GM12878 (cell line): ENCODE results near the gene NFIX. TPM values are rescaled to one million over a fixed set of nuclear protein-coding genes. Genes with fewer than 3 reads are reported as not detected.

ENCODE experiments used
- ATAC-seq: fragments of 200-7000 bp; cut with Tn5 transposase; 3 replicates; pipeline ENCODE4 v1.9.1; 2020; ENCODE audit warnings: mild to moderate bottlenecking, moderate library complexity
- BruUV-seq: library from RNA; stranded (reverse); fragments of 400-500 nt; replicated peaks from 2 replicates; lab custom pipeline; 2021; lab: Mats Ljungman, UMichigan
- CTCF ChIA-PET: fragments of 300-600 bp; sonication (Branson Sonifier 250); formaldehyde crosslinking; extraction: SDS; loops from one replicate; lab custom pipeline; 2021; ENCODE audit warnings: inconsistent platforms; lab: Yijun Ruan, JAX
- POLR2A ChIA-PET: fragments of 350-600 bp; formaldehyde crosslinking; extraction: SDS; loops from one replicate; lab custom pipeline; 2021; ENCODE audit warnings: inconsistent platforms; lab: Charles Lee
- RAD21 ChIA-PET: fragments of 300-600 bp; sonication (Branson Sonifier 250); formaldehyde crosslinking; loops from one replicate; lab custom pipeline; 2023; ENCODE audit warnings: antibody characterized with exemption; ENCODE audit not compliant: unreplicated experiment; lab: Charles Lee
- SMC1A ChIA-PET: fragments of 300-600 bp; sonication (Branson Sonifier 250); formaldehyde crosslinking; loops from one replicate; lab custom pipeline; 2023; ENCODE audit not compliant: unreplicated experiment, uncharacterized antibody; lab: Charles Lee
- DNase-seq: peaks from one replicate; pipeline ENCODE4 v3.0.0-alpha.2; 2011; ENCODE audit warnings: low read depth, low spot score
- FAIRE-seq: peaks from 3 replicates; lab custom pipeline; 2011; peaks lifted over from hg19 to GRCh38; lab: Jason Lieb, UNC
- H2AFZ ChIP-seq: 2 replicates; pipeline ENCODE4 v1.6.0; 2011; ENCODE audit warnings: low read depth, low read length, control low read depth; ENCODE audit not compliant: control insufficient read depth
- H3K27ac ChIP-seq: 2 replicates; pipeline ENCODE4 v1.5.1; 2011; ENCODE audit warnings: control low read depth; ENCODE audit not compliant: control insufficient read depth, insufficient read depth
- H3K27me3 ChIP-seq, 2 experiments: replicated peaks in 1 of 2; 2 replicates each; pipeline versions ENCODE4 v1.6.0 to v1.6.1; 2011; ENCODE audit warnings: low read length in 1 of 2; ENCODE audit not compliant: control insufficient read depth in 2 of 2, insufficient read depth in 2 of 2
- H3K36me3 ChIP-seq, 2 experiments: 2 replicates each; pipeline ENCODE4 v1.5.1; 2011; ENCODE audit warnings: low read length in 1 of 2; ENCODE audit not compliant: control insufficient read depth in 2 of 2, insufficient read depth in 2 of 2
- H3K4me1 ChIP-seq: 2 replicates; pipeline ENCODE4 v1.6.1; 2011; ENCODE audit warnings: mild to moderate bottlenecking, low read length, moderate library complexity, mixed read lengths; ENCODE audit not compliant: control insufficient read depth, insufficient read depth
- H3K4me2 ChIP-seq: 2 replicates; pipeline ENCODE4 v1.6.0; 2011; ENCODE audit warnings: control low read depth; ENCODE audit not compliant: control insufficient read depth, insufficient read depth
- H3K4me3 ChIP-seq: fragments of 200-600 bp; sonication (generic); 2 replicates; pipeline ENCODE4 v1.5.1; 2016
- H3K79me2 ChIP-seq: 2 replicates; pipeline ENCODE4 v1.6.0; 2011; ENCODE audit warnings: low read length; ENCODE audit not compliant: control insufficient read depth, insufficient read depth
- H3K9ac ChIP-seq: 2 replicates; pipeline ENCODE4 v1.8.0; 2011; ENCODE audit warnings: low read length, control low read depth, mixed read lengths; ENCODE audit not compliant: control insufficient read depth, insufficient read depth
- H3K9me3 ChIP-seq: replicated peaks from 3 replicates; pipeline ENCODE4 v1.5.1; 2011; ENCODE audit warnings: mild to moderate bottlenecking, low read length; ENCODE audit not compliant: control insufficient read depth, insufficient read depth
- H4K20me1 ChIP-seq: 2 replicates; pipeline ENCODE4 v1.6.0; 2011; ENCODE audit not compliant: control insufficient read depth, insufficient read depth
- EZH2 ChIP-seq: IDR thresholded peaks from 2 replicates; pipeline ENCODE4 v1.6.1; 2012; ENCODE audit warnings: low read depth, mild to moderate bottlenecking, control low read depth, inconsistent platforms, low read length, borderline replicate concordance; ENCODE audit not compliant: control insufficient read depth
- GABPA ChIP-seq: IDR thresholded peaks from 2 replicates; pipeline ENCODE4 v1.6.1; 2014; ENCODE audit warnings: antibody characterized with exemption, low read depth, mild to moderate bottlenecking, inconsistent platforms
- JUND ChIP-seq: IDR thresholded peaks from 2 replicates; pipeline ENCODE4 v1.6.1; 2012; ENCODE audit warnings: low read depth, mild to moderate bottlenecking, low read length, improper control_type of control experiment, moderate library complexity
- KDM1A ChIP-seq: fragments of 200-600 bp; sonication (generic); IDR thresholded peaks from 2 replicates; pipeline ENCODE4 v1.6.1; 2016; ENCODE audit warnings: borderline replicate concordance
- MYC ChIP-seq: IDR thresholded peaks from 2 replicates; pipeline ENCODE4 v1.6.1; 2011; ENCODE audit warnings: mild to moderate bottlenecking, low read length, moderate library complexity, inconsistent platforms; ENCODE audit not compliant: insufficient read depth, insufficient replicate concordance, insufficient read length, severe bottlenecking
- PML ChIP-seq: IDR thresholded peaks from 2 replicates; pipeline ENCODE4 v1.6.1; 2012; ENCODE audit warnings: low read length, inconsistent platforms
- POLR2A ChIP-seq: IDR thresholded peaks from 2 replicates; pipeline ENCODE4 v1.6.1; 2011; ENCODE audit warnings: low read depth, mild to moderate bottlenecking, low read length
- RELA ChIP-seq: fragments of 450-650 bp; IDR thresholded peaks from 2 replicates; pipeline ENCODE4 v1.8.0; 2014; ENCODE audit warnings: borderline replicate concordance; ENCODE audit not compliant: partially characterized antibody
- RELB ChIP-seq: fragments of 450-650 bp; IDR thresholded peaks from 2 replicates; pipeline ENCODE4 v1.6.1; 2017; ENCODE audit warnings: low read depth, mild to moderate bottlenecking, moderate library complexity
- REST ChIP-seq: IDR thresholded peaks from 2 replicates; pipeline ENCODE4 v1.6.1; 2012; ENCODE audit warnings: mild to moderate bottlenecking, low read depth, low read length
- STAT3 ChIP-seq: IDR thresholded peaks from 2 replicates; pipeline ENCODE4 v1.6.1; 2011; ENCODE audit warnings: low read depth, low read length, improper control_type of control experiment
- ZBTB33 ChIP-seq: fragments of 450-650 bp; IDR thresholded peaks from 2 replicates; pipeline ENCODE4 v1.6.1; 2017; ENCODE audit warnings: mild to moderate bottlenecking
- WGBS: methylation state at CpG from one replicate; pipeline ENCODE4 v1.1.6; 2016; ENCODE audit warnings: low lambda C conversion rate; ENCODE audit not compliant: insufficient replicate concordance, insufficient coverage; ENCODE audit errors: missing lambda C conversion rate; 5-methylcytosine and 5-hydroxymethylcytosine counted together
- in situ Hi-C: fragments of 300-500 bp; cut with MboI; formaldehyde crosslinking; loops from 9 replicates; pipeline ENCODE4 v1.14.3; 2018; ENCODE audit warnings: mixed read lengths
- intact Hi-C: fragments of 100-400 bp; cut with micrococcal nuclease; formaldehyde crosslinking; loops from one replicate; pipeline ENCODE4 v1.14.2; 2022; ENCODE audit not compliant: unreplicated experiment
- polyA plus RNA-seq, 11 experiments: library from polyadenylated mRNA; depleted of rRNA in 4 of 11; unstranded in 6 of 11; stranded (reverse) in 5 of 11; fragments of >200 nt; fragmentation: Nextera tagmentation in 4 of 11; fragmentation: Illumina TruSeq in 1 of 11; extraction: Ambion mirVana in 4 of 11; extraction: Trizol in 1 of 11; gene quantifications; 1 replicate in 1 of 11; 2 replicates in 10 of 11; pipeline versions ENCODE4 v1.2.1 to v1.2.3, GENCODE V29; 2011 to 2016; ENCODE audit warnings: inconsistent platforms in 2 of 11, missing spikeins in 2 of 11, low read depth in 1 of 11
- total RNA-seq, 4 experiments: library from RNA; depleted of rRNA in 3 of 4; stranded (reverse); fragments of >200 nt in 3 of 4; fragmentation: Illumina TruSeq in 1 of 4; extraction: Trizol in 1 of 4; gene quantifications; 2 replicates each; pipeline versions ENCODE4 v1.2.1 to v1.2.3, GENCODE V29; 2013 to 2021
- TF ChIP-seq, protein P1 (sequence below): fragments of 450-650 bp; conservative IDR thresholded peaks from 2 replicates; pipeline ENCODE4 v1.6.1; 2017; ENCODE audit warnings: mild to moderate bottlenecking, moderate library complexity

Gene NFIX
- total and polyA plus RNA-seq, 10 of the 15 experiments (the other 5 are each of a cell fraction or from before 2014, with no cell fraction given) = 0.02 to 2.2 (median 0.28) TPM

DNA sequence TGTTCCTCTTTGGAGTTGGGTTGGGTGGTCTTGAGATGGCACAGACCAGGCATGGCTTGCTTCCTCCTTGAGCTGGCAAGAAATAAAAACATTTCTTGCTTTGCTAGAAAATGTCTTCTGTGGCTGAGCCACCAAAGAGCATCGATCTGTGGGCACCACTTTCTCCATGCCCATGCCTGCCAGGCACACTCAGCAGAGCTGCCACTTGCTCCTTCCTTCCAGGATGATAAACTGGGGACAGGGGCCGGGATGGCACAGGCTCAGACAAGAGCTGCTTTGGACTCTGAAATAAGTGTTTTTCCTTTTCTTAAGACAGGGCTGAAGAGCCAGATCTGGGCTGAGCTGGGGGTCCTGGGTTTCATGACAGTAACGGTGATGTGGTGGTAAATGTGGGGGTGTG, 32.8 kb downstream of the NFIX start (continued):
- TF ChIP-seq MYC (no peak), STAT3 (no peak)
- TF ChIP-seq, protein P1, sequence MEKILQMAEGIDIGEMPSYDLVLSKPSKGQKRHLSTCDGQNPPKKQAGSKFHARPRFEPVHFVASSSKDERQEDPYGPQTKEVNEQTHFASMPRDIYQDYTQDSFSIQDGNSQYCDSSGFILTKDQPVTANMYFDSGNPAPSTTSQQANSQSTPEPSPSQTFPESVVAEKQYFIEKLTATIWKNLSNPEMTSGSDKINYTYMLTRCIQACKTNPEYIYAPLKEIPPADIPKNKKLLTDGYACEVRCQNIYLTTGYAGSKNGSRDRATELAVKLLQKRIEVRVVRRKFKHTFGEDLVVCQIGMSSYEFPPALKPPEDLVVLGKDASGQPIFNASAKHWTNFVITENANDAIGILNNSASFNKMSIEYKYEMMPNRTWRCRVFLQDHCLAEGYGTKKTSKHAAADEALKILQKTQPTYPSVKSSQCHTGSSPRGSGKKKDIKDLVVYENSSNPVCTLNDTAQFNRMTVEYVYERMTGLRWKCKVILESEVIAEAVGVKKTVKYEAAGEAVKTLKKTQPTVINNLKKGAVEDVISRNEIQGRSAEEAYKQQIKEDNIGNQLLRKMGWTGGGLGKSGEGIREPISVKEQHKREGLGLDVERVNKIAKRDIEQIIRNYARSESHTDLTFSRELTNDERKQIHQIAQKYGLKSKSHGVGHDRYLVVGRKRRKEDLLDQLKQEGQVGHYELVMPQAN = no peak

GRCh38 chr19:13029301-13029880, 34.1 kb downstream of the NFIX start:
- Histone ChIP-seq H2AFZ (no peak overlapping the region), H4K20me1 (no peaks in the 10 kb centered on the region), H3K27me3 (peaks cover 7 to 13% of the 10 kb centered on the region in 2 experiments; a peak in 3 of 4 replicates), H3K9me3 (no peaks in the 10 kb centered on the region), H3K4me3 (no peak overlapping the region), H3K4me2 (no peak overlapping the region), H3K36me3 (no peaks in the 10 kb centered on the region), H3K9ac (no peak overlapping the region), H3K79me2 (no peaks in the 10 kb centered on the region), H3K27ac (no peak overlapping the region), H3K4me1 (no peaks in the 10 kb centered on the region)
- 43% methylated on average over 9 of the region's 9 CpGs for WGBS
- FAIRE-seq (no peak), ATAC-seq (no peak), DNase-seq (no peak)
- BruUV-seq = no TSS peak
- in situ Hi-C loops (no loop called here), intact Hi-C loops (no loop called here)
- CTCF ChIA-PET = interaction anchor here (0.8 to 4.6 kb wide), 20 partner anchors 8 to 263 kb away, joined by 3 to 26 read pairs (median 8); no protein-coding TSS in a partner anchor
- POLR2A ChIA-PET = no interaction called here
- RAD21 ChIA-PET = interaction anchor here (0.6 to 2.0 kb wide), 5 partner anchors 52 to 1434 kb away, joined by 3 to 6 read pairs (median 3); no protein-coding TSS in a partner anchor
- SMC1A ChIA-PET = interaction anchor here (0.6 to 1.6 kb wide), 6 partner anchors 13 to 231 kb away, joined by 3 to 5 read pairs (median 4); no protein-coding TSS in a partner anchor
- TF ChIP-seq KDM1A = no peak
- TF ChIP-seq GABPA = no peak
- TF ChIP-seq JUND = no peak
- TF ChIP-seq POLR2A = no peak
- no peak for TF ChIP-seq RELB
- TF ChIP-seq STAT3 = no peak
- no peak for TF ChIP-seq EZH2
- TF ChIP-seq REST = no peak
- no peak for TF ChIP-seq ZBTB33
- no peak for TF ChIP-seq PML
- no peak for TF ChIP-seq RELA
